ENCODE measurements around the gene ACSM5.
"Not testable (repeated sequence)": the region's sequence is repeated elsewhere in the genome, so short reads cannot be mapped to it uniquely, and the experiment has no call there.

DNA sequence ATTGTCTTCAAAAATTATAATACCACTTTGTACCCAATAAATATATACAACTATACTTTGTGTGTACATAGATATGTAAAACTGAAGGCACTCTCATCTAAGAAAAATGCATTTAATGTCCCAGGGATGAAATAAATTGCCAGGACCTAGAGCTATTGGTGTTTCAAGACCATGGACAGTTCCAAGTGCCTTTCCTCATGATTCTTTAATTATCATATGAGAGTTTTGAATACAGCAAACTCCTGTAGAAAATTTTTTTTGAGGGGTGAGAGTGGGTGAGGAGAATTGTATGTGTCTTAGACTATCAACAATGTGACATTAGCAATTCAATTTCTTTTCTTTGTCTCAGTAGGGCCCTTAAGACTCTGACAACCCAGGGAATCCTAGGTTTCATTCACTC is 59.6 kb downstream of the ACSM5 start:
- not testable (repeated sequence) for TF ChIP-seq SPI1, POLR2A, TAF1, POLR2AphosphoS5 (IDR thresholded peaks at IDR 0.05; ENCODE audit: low read depth, low read length)
